HFF-Myc (cell line): ENCODE measurements around the gene XDH.
A peak's percentile ranks its signal among the peaks of the same experiment; 100 is the strongest.

Source experiments
- DNase-seq: peaks from one replicate; pipeline ENCODE4 v3.0.0-alpha.2; 2011; ENCODE audit warnings: low read depth; ENCODE audit errors: extremely low read depth
- H3K4me3 ChIP-seq: replicated peaks from 2 replicates; pipeline ENCODE4 v1.5.1; 2011; ENCODE audit warnings: low read depth, mild to moderate bottlenecking, control low read depth, low read length
- TF ChIP-seq, protein P1 (sequence below): IDR thresholded peaks from 2 replicates; pipeline ENCODE4 v1.5.1; 2012; ENCODE audit warnings: mild to moderate bottlenecking, low read depth, low read length, control low read depth; ENCODE audit errors: missing control alignments

The XDH gene

DNA sequence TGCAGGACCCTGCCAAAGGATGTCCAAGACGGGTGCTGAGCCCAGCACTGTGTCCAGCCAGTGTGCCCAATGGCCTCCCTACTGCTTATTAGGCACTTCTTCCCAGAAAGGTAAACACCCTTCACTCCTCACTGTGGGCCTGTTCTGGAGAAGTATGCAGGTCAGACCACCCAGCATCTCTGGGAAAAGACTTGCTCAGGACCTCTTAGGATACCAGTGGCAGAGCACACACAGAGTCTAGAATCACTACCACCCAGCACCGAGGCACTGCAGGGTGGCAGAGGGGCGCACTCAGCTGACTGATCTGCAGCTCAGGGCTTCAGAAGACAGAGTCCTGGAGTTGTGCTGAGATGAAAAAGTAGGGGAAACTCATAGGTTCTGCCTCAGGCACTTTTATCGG, 25.8 kb downstream of the XDH start:
- TF ChIP-seq, protein P1, sequence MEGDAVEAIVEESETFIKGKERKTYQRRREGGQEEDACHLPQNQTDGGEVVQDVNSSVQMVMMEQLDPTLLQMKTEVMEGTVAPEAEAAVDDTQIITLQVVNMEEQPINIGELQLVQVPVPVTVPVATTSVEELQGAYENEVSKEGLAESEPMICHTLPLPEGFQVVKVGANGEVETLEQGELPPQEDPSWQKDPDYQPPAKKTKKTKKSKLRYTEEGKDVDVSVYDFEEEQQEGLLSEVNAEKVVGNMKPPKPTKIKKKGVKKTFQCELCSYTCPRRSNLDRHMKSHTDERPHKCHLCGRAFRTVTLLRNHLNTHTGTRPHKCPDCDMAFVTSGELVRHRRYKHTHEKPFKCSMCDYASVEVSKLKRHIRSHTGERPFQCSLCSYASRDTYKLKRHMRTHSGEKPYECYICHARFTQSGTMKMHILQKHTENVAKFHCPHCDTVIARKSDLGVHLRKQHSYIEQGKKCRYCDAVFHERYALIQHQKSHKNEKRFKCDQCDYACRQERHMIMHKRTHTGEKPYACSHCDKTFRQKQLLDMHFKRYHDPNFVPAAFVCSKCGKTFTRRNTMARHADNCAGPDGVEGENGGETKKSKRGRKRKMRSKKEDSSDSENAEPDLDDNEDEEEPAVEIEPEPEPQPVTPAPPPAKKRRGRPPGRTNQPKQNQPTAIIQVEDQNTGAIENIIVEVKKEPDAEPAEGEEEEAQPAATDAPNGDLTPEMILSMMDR = no peak
- H3K4me3 ChIP-seq = no peak overlapping the region
- DNase-seq = no peak

DNA sequence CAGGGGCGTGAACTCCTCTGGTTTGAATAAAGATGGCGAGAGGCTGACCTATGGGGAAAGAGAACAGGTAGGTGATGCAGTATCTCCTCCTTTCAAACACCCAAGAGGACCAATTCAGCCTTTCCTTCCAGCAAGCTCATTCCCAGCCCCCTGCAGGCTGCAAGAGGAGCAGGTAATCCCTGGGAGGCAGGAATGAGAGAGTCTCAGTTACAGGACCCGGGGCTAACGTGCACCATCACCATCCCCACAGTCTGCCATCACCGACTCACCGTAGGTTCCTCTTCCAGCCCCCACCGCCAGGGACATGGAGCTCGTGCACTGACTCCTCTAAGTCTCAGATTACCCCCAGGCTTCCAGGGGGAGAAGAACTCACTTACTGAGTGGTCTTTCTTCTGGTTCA, 26.7 kb downstream of the XDH start:
- TF ChIP-seq, protein P1 = no peak
- no peak overlapping the region for H3K4me3 ChIP-seq
- DNase-seq = no peak

DNA sequence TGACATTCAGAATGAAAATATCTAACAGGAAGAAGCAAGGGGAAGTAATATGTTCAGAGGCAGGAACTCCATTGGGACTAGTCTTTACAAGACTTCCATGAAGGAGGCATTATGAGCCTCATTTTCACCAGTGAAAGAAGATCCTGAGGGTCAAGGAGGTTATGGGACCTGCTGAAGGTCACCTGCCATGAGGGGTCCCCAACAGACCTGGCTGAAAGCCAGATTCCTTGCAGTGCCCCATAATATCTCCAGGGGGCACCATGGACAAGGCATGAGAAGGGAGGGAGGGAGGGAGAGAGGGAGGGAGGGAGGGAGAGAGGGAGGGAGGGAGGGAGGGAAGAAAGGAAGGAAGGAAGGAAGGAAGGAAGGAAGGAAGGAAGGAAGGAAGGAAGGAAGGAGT, 27.9 kb downstream of the XDH start:
- no peak overlapping the region for H3K4me3 ChIP-seq
- TF ChIP-seq, protein P1 = no peak
- DNase-seq = no peak

DNA sequence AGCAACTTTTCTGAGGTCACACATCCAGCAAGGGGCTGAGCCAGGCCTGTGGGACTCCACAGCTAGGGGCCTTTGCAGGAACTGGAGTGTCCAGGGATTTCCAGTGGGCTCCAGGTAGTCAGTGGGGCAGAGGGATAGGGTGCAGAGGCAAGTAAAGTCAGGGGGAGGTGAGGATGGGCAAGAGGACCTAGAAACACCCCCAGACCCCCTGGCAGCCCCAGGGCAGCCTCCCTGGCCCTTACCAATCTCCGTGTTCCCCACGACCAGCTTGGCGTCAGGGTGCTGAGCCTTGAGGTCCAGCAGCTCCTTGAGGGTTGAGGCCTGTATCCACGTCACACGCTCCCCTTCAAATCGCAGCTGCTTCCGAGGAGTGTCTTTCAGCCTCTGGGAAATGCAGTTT, 28.4 kb downstream of the XDH start:
- no peak overlapping the region for H3K4me3 ChIP-seq
- TF ChIP-seq, protein P1 = no peak
- no peak for DNase-seq

DNA sequence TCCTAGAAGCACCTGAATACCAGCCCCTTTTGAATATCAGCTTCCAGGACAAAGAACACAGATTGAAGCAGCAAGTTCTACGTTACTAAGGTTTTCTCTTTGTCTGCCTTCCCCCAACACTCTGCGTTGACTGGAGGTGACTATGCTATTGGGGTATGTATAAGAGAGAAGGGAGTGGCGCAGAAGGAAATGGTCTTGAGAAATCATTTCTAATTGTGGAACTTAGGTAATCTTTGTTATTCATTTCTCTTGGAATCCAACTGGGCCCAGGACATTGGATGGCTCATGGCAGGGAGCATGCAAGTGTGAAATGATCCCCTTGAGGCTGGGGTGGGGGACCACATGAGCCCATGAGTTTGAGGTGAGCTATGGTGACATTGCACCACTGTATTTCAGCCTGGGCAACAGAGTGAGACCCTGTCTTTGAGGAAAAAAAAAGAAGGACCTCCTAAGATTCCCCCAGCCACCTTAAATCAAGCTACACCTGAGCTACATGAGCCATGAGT, 29.7 kb downstream of the XDH start:
- peak; percentile 52 for DNase-seq
- TF ChIP-seq, protein P1 = no peak
- no peak overlapping the region for H3K4me3 ChIP-seq

DNA sequence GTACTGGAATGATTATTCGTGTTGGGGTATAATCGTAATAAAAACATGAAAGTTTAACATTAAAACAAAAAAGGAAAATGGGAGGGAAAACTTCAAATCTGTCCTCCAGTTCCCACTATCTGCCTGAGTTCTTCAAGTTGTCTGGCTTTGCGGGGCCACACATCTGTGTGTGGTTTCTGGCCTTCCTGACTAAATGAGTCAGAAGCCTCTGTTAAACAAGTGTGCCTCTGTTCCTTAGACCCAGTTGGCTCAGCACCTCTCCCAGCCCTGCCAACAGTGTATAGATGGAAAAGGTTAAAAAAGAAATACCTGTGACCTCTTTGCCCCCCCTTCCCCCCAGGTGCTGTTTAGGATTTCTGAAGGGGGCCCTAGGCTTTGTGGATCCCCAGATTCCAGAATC, 30.2 kb downstream of the XDH start:
- TF ChIP-seq, protein P1 = no peak
- DNase-seq = peak; percentile 73
- H3K4me3 ChIP-seq = no peak overlapping the region

DNA sequence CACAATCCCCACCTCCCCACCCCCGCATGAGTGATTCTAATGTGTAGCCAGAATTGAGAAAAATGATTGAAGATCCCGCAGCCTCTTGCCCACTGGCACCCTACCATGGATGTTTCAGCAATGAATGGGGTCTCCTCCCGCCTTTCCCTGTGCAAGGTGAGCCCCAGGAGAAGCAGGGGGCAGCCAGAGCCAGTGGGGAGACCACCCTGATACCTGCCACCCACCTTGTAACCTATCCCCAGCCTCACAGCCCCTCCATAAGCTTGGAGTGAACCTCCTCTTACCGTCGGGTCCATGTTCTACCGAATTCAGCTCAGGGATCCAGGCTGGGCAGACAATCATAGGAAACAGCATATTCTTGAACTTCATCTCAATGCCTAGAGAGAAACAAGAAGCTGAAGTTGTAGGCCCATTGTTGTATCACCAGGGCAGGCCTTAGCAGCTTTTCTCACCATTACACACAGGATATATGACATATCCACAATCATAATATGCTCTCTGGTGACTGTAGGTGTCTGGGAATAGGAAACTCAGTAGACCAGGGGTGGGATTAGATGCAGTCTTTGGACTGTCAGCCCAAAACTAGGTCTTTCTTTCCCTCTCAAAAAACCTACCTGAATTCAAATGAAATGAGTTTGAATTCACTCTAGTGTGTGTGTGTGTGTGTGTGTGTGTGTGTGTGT, 30.9 kb downstream of the XDH start:
- TF ChIP-seq, protein P1 = no peak
- no peak for DNase-seq
- no peak overlapping the region for H3K4me3 ChIP-seq
